DMS153 treated with DMSO at 0.1 percent for 48 hours (cell line): ENCODE data around the gene AGTRAP.

Experiments used
- DNase-seq: peaks from one replicate; lab custom pipeline; 2025; ENCODE audit not compliant: unreplicated experiment; lab: John Stamatoyannopoulos, UW

The AGTRAP gene

DNA sequence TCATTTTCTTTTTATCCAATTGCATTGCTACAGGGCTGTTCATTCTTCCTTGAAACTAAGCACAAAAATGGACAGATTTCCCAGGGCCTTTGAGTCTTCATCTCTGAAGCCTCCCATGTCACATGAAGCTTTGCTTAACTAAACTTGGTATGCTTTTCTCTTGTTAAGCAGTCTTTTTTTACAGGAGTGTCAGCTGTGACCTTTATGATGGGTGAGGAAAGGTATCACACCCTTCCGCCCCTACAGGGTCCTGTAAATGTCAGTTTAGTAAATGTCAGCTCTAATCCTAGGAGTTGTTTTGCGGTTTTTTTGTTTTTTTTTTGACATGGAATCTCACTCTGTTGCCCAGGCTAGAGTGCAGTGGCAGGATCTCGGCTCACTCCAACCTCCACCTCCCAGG lies 2.6 kb upstream of the AGTRAP start:
- DNase-seq: no peak

DNA sequence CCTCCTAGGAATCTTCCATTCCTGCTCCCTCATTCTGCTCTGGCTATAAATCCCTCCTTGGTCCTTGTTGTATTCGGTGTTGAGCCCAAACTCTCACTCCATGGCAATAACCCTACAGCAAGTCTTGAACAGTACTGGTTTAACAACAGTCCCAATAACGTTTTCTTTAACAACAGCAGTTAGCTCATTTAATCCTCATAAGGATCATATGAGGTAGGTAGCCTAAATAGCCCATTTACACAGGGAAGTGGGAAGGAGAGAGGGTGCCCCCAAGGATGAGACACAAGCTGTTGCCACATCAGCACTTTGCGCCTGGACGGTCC lies 444 bp upstream of the AGTRAP start:
- DNase-seq: no peak

DNA sequence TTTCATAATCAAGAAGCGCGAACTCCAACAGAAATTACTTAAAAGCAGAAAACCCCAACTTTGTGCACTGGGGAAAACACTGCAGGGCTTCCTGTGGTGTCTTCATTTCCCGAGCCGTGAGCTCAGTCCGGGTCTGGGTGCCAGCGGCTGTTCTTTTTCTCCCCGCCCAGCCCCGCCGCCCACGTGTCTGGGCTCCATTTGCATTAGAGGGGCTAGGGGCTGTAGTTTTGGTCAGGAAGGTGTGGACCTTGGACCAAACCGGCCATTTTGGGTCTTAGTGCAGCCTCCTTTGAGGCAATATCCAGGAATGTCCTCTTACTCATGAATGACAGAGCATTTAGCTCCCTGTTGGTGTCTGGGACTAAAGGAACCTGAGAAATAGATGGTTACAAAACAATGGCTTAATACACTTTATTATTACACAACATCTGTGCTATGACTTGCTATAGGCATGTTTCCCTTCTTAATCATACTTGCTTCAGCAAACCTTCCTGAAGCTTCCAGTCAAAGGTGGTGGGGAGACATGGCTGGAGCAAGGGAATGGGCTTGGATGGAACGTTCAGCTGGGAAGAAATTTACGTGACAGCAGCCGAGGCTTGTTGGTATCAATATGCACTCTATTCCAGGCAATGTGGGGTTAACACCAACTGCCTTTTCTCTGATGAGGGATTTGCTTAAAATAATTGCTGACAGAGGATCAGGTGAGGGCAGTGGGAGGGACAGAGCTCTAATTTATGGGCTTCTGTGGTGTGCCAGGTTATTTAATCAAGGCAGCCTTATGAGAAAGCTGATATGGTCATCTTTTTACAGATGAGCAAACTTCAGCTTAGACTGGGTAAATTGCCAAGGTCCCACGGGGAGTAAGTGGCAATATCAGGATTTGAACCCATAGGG lies 1.1 kb downstream of the AGTRAP start:
- DNase-seq: no peak

DNA sequence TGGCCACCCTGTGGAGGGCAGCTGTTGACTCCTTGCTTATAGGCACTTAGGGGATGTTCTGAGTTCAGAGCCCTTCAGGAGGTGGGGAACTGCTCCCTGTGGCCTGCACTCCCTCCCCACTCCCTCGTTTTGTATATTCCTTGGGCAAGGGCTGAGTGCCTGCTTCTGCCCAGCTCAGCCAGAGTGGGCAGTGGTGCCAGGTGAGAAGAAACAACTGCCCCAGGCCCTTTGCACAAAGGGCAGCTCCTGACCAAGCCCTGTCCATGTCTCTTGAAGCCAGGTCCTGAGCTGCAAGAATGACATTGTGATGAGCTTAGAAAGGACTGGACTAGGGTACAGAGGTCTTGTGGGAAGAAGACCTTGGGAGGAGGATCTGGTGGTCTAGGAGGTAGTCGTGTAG lies 2.2 kb downstream of the AGTRAP start:
- no peak for DNase-seq

DNA sequence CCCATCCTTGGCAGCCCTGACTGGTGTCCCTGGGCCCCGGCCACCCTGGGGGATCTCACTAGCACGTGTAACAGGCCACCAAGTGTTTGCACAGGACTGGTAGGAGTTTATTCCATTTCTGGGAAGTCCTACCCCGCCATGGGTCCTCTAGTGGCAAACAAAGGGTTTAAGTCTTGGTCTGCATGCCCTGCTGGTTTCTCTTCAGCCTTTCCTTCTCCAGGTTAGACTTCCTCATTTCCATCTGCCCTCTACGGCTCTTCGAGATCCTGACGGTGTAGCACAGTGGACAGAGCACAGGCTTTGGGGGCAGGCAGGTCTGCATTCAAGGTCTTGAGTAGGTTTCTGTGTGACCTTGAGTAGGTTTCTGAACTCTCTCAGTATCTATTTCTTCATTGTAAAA lies 2.8 kb downstream of the AGTRAP start:
- DNase-seq: no peak

DNA sequence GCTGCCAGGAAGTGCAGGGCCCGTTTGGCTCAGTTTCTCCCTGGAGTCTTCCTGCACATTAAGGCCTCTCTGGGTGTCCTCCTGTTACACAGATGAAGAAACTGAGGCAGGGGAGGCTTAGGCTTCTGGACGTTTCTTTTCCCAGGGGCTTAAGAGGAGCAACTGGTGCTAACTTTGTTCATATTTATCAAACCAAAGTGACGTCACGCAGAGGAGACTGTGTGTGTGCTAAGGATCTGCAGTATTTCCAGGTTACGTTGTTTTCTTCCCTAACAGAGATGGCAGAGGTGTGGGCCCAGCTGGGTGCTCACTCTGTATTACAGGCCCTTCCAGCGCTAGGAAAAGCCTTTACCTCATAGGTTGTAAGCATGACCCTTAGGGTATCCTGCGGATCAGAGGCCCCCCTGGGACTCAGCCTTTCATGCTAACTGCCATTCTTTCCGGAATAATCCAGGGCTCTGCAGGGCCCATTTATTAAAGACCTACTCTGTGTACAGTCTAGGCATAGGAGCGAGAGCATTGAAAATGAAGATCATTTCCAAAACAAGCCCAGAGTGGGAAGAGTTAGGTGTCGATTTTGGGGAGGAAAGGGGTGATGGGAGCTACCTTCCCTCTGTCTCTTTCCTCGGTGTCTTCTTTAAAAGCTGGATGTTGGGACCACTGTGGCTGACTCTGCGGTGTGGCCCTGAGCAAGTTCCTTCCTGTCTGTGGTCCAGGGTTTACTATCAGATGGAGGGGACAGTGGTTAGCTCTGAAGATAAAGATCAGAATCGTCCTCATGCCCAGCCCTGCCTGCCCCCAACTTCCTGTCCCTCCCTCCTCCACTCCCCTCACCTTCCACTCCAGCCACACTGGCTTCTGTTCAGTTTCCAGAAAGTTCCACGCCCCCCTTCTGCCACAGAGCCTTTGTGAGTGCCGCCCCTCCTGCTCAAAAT lies 4.6 kb downstream of the AGTRAP start:
- DNase-seq: no peak

DNA sequence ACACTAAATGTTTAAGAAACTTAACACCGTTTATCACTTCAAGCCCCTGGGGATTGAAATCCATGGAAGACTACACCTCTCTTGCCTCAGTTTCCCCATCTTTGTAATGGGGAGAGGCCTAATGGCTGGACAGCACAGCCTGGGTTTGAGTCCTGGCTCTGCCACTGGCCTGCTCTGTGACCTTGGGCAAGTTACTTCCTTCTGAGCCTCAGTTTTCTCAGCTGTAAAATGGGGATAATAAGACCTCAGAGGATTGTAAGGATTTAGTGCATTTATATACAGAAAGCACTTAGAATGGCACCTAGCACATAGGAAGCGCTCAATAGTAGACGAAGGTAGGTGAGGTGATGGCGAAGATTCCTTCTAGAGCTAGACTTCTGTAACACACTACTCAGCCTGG lies 5.5 kb downstream of the AGTRAP start:
- no peak for DNase-seq

DNA sequence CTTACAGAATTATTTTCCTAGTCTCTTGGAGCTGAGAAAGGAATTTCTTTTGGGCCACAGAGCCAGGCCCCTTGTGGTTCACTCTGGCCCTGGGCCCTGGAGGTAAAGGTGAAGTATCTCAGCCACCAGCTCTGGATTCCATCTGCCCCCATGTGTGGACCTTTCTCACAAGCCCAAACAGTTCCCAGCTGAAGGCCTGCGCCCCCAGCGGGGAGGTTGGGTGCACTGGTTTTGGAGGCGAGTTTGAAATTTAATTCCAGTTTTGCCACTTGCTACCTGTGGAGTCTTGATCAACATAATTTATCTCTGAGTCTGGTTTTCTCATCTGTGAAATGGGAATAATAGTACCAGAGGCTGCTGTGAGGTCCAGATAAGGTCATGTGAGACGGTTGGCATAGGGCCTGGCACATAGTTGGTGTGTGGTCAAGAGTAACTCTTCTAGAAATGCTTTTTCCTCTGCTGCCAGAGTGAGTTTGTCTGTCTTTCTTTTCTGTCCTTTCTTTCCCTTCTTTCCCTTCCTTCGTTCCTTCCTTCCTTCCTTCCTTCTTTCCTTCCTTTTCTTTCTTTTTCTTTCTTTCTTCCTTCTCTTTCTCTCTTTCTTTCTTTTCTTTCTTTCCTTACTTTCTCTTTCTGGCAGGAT lies 6.1 kb downstream of the AGTRAP start:
- DNase-seq: no peak

DNA sequence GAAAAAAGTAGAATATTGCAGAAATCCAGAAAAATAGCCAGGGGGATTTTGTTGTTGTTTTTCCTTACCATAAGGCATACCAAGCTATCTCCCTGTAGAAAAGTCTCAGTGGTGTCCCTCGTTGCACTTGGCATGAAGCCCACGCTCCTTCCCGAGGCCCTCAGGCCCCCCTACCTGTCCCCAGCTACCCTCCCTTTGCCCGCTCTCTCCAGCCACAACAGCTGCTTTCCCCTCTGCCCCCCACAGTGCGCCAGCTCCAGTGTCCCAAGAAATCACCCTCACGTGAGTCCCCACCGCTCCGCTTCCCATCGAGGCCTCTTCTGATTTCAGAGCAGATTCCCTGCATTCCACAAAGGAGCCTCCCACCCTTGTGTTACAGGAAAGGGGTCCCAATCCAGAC lies 8.4 kb downstream of the AGTRAP start:
- no peak for DNase-seq

DNA sequence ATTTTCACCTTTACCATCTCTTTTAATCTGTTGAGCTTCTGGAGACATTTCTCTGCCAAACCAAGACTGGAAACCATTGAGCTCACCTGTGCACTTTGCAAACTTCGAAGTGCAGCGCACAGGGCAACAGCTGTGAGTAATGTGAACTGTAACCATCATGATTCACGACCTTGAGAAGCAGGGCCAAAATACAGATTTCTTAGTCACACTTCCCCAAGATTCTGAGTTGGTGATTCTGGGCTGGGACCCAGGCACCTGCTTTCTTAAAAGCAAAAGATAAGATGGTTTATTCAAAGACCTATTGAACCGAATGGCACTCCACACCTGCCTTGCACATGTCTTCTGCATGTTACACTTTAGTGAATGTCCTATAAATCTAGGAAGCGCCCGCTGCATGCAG lies 10.2 kb downstream of the AGTRAP start:
- DNase-seq: no peak

DNA sequence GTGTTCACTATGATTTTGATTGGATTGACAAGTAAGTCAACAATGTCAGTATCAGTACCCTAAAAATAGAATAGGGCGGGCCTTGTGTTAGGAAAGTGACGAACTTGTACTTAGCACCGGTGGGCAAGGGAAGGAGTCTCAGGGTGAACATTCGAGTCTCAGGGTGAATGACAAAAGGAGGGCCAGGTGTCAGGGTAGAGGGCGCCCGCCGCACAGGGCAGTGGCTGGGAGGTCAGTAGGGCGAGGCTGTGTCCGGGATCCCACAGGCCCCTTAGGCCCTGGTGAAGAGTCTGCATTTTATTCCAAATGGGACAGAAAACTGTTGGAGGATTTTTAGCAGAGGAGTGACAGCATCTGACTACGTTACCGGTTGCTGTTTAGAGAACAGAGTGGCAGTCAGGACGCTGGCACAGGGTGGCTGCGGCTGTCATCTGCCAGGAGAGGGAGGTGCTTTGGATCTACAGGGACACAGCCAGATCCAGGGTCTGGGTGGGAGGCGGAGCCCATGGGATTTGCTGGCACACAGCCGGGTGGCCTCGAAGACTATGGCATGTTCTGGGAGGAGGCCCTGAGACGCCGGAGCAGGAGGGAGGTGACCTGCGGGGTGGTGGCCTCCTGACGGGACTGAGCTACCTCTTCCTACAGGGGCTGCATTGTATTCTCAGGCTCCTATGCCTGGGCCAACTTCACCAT lies 11.0 kb downstream of the AGTRAP start:
- DNase-seq: no peak

DNA sequence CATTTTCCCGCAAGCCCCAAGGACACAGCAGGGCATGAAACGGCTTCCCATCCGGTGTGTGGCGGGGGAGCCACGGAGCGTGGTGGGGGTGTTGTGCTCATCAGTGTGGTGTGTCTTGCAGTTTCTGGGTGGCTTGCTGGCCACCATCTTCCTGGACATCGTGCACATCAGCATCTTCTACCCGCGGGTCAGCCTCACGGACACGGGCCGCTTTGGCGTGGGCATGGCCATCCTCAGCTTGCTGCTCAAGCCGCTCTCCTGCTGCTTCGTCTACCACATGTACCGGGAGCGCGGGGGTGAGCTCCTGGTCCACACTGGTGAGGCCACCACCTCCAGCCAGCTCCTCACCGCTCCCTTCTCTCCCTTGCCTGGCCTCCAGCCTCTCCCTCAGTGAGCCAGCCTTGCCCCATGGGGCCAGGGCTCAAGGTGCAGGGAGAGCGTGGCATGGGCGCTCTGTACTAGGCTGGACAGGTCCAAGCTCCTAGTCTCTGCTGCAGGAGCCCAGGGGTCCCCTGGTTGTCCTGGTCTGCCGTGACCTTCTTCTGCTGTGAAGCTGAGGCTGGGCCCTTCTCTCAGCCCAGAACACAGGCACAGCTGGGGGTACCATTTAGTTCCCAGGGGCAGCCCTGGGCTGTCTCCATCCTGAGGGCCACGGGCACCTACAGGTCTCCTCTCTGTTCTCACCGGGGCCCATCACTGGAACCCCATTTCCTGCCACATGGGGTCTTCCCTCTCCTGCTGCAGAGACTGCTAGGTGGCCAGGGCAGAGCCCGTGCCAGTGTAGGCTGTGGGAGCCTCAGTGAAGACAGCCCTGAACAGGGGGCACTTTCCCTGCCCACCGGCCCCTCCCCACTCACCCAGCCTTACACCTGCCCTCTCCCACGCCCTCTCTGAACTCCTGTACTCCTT lies 12.6 kb downstream of the AGTRAP start:
- DNase-seq: no peak

DNA sequence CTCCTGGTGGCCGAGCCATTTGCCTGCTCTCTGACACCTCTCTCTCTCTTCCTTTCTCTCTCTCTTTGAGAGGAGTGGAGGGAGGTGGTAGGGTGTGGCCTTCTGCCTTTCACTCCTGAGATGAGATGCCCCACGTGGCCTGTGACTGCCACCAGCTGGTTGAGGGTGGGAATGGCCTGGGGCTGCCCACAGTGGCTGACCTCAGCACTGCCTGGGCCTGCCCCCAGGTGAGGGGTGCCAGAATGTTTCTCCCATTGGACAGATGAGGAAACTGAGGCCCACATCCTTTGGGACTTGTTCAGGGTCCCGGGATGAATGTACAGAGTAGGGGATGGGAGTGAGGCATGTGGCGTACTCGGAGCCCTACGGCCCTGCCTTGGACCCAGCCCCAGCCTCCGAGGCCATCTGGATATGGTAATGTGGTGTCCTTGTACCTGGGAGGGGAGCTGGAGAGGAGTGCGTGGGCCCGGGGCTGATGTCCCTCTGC lies 13.3 kb downstream of the AGTRAP start:
- DNase-seq: peak; percentile 39

DNA sequence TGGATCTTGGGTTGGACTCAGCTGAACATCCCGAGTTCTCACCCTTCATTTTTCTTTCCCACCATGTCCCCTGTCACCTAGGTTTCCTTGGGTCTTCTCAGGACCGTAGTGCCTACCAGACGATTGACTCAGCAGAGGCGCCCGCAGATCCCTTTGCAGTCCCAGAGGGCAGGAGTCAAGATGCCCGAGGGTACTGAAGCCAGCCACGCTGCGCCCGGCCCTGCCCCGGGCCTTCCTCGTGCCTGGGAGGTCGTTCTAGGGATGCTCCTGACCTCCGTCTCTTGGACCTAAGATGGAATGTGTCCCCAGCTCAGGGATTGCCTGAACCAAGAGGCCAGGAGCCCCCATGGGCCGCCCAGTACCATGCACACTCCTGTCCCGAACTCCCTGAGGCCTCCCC lies 14.1 kb downstream of the AGTRAP start:
- DNase-seq: no peak

DNA sequence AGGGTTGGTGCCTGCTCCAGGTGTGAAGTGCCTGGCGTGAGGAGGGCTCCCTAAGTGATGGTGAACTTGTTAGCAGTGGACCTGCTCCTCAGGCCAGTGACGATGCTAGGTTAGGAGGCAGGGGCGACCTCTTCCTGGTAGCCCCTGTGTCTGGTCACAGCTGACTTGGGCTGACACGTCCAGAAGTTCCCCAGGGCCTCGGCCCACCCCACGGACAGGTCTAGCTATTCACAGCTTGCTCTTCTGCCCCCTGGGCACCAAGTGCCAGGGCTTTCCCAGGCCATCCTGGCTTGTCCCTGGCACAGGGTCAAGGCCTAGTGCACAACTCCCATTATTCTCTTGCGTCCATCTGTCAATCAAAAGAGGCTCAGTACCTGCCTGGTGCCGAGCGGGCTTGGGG lies 15.2 kb downstream of the AGTRAP start:
- no peak for DNase-seq

DNA sequence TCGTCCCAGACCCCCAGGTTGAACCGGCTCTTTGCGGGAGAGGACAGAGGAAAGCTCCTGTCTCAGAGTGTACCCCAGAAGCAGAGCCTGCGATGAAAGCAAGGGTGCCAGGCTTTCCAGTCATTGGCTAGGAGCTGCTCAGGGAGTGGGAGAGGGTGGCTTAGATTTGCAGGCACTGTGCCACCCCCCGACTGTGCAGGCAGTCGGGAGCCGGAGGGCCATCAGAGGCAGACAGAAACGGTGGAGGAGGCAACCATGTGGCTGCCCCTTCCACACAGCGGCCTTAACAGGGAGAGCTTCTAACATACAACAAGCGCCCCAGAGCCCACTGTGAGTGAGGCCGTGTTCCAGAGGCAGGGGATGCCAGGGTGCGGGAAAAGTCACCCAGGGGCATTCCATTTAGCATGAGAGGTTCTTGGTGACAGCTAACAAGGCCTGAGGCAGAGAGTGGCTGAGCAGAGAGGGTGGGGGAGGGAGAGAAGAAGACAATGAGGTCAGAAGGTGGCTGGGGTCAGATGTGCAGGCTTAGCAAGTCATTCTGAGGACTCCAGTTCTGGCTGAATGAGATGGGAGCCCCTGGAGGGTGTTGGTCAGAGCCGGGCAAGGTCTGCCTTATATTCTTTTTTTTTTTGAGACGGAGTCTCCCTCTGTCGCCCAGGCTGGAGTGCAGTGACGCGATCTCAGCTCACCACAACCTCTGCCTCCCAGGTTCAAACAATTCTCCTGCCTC lies 16.6 kb downstream of the AGTRAP start:
- no peak for DNase-seq

DNA sequence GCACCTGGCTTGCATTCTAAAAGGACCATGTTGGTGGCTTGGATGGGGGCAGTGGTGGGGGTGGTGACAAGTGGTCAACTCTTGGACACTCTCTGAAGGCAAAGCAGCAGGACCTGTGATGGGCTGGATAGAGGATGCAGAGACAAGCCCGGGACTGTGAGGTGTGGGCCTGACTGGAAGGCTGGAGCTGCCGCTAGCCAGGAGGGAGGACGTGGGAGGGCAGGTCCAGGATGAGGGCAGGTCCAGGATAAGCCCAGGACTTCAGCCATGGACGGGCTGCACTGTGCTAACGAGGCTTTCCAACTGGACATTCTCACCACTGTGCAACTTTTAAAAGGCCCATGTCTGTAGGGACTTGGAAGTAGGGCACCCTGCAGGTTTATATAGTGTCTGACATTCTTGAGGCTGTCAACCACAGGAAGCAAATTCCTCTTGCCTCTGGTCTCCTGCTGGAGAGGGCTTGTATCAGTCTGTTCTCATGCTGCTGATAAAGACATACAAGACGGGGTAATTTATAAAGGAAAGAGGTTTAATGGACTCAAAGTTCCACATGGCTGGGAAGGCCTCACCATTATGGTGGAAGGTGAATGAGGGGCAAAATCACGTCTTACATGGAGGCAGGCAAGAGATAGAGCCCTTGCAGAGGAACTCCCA lies 17.7 kb downstream of the AGTRAP start:
- no peak for DNase-seq

DNA sequence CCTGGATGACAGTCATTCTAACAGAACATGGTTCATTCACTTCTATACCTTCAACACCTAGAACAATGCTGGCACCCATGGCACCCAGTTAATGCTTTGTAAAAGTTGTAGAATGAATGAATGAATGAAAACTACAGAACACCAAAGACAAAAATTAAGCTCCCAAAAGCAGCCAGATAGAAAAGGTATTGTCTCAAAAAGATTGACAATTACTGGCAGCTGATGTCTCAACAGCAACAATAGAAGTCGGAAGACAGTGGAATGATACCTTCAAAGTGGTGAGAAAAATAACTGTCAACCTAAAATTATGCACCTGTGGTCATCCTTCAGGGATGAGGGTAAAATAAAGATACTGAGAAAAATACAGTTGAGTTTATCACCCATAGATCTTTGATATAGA lies 21.1 kb downstream of the AGTRAP start:
- DNase-seq: no peak

DNA sequence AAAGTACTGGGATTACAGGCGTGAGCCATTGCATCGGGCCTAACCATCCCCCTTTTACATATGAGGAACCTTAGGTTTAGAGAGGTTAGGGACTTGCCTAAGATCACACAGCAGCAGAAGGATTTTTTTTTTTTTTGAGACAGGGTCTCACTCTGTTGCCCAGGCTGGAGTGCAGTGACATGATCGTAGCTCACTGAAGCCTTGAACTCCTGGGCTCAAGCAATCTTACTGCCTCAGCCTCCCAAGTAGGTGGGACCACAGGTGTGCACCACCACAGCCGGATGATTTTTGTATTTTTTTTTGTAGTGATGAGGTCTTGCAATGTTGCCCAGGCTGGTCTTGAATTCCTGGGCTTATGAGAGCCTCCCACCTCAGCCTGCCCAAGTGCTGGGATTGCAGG lies 23.9 kb downstream of the AGTRAP start:
- no peak for DNase-seq
